ENCODE measurements around the gene HECTD4.

GRCh38 chr12:112148031-112148513 is 234.2 kb downstream of the HECTD4 start:
- TF ChIP-seq CTCF (IDR thresholded peaks at IDR 0.05) (no peak), POLR2A (IDR thresholded peaks at IDR 0.05) (no peak)
